GM21423 (cell line): ENCODE measurements around the gene SLC7A8.

ENCODE experiments used
- ATAC-seq: cut with Tn5 transposase; IDR thresholded peaks from one replicate; pipeline ENCODE4 v1.9.1; 2021; ENCODE audit warnings: mild to moderate bottlenecking, moderate library complexity; ENCODE audit not compliant: unreplicated experiment

The SLC7A8 gene

GRCh38 chr14:23159532-23159931 is 23.9 kb downstream of the SLC7A8 start:
- no peak for ATAC-seq

- ATAC-seq, result no peak
Observed at GRCh38 chr14:23158779-23159178, 24.7 kb downstream of the SLC7A8 start.

- no peak for ATAC-seq
Observed at GRCh38 chr14:23154964-23155587, 28.4 kb downstream of the SLC7A8 start.

GRCh38 chr14:23153851-23154796 is 29.3 kb downstream of the SLC7A8 start:
- ATAC-seq, result no peak

GRCh38 chr14:23151342-23151741 is 32.1 kb downstream of the SLC7A8 start:
- no peak for ATAC-seq

- ATAC-seq, result no peak
Observed at GRCh38 chr14:23149745-23150144, 33.7 kb downstream of the SLC7A8 start.

- no peak for ATAC-seq
Observed at GRCh38 chr14:23148591-23149249, 34.7 kb downstream of the SLC7A8 start.

- no peak for ATAC-seq
Observed at GRCh38 chr14:23147676-23148075, 35.8 kb downstream of the SLC7A8 start.

- ATAC-seq, result no peak
Observed at GRCh38 chr14:23146980-23147379, 36.5 kb downstream of the SLC7A8 start.

- ATAC-seq, result no peak
Observed at GRCh38 chr14:23146351-23146910, 37.0 kb downstream of the SLC7A8 start.

- no peak for ATAC-seq
Observed at GRCh38 chr14:23145794-23146350, 37.6 kb downstream of the SLC7A8 start.

GRCh38 chr14:23143911-23144310 is 39.5 kb downstream of the SLC7A8 start:
- ATAC-seq, result no peak

- no peak for ATAC-seq
Observed at GRCh38 chr14:23142826-23143225, 40.6 kb downstream of the SLC7A8 start.

- no peak for ATAC-seq
Observed at GRCh38 chr14:23141706-23142444, 41.6 kb downstream of the SLC7A8 start.

- ATAC-seq, result no peak
Observed at GRCh38 chr14:23140371-23140770, 43.1 kb downstream of the SLC7A8 start.

- no peak for ATAC-seq
Observed at GRCh38 chr14:23139874-23140273, 43.6 kb downstream of the SLC7A8 start.

GRCh38 chr14:23137813-23138535 is 45.5 kb downstream of the SLC7A8 start:
- no peak for ATAC-seq

- no peak for ATAC-seq
Observed at GRCh38 chr14:23137192-23137812, 46.2 kb downstream of the SLC7A8 start.

GRCh38 chr14:23136566-23137133 is 46.8 kb downstream of the SLC7A8 start:
- no peak for ATAC-seq
